ENCODE results near the gene DCBLD2.

Gene DCBLD2, protein sequence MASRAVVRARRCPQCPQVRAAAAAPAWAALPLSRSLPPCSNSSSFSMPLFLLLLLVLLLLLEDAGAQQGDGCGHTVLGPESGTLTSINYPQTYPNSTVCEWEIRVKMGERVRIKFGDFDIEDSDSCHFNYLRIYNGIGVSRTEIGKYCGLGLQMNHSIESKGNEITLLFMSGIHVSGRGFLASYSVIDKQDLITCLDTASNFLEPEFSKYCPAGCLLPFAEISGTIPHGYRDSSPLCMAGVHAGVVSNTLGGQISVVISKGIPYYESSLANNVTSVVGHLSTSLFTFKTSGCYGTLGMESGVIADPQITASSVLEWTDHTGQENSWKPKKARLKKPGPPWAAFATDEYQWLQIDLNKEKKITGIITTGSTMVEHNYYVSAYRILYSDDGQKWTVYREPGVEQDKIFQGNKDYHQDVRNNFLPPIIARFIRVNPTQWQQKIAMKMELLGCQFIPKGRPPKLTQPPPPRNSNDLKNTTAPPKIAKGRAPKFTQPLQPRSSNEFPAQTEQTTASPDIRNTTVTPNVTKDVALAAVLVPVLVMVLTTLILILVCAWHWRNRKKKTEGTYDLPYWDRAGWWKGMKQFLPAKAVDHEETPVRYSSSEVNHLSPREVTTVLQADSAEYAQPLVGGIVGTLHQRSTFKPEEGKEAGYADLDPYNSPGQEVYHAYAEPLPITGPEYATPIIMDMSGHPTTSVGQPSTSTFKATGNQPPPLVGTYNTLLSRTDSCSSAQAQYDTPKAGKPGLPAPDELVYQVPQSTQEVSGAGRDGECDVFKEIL

DNA sequence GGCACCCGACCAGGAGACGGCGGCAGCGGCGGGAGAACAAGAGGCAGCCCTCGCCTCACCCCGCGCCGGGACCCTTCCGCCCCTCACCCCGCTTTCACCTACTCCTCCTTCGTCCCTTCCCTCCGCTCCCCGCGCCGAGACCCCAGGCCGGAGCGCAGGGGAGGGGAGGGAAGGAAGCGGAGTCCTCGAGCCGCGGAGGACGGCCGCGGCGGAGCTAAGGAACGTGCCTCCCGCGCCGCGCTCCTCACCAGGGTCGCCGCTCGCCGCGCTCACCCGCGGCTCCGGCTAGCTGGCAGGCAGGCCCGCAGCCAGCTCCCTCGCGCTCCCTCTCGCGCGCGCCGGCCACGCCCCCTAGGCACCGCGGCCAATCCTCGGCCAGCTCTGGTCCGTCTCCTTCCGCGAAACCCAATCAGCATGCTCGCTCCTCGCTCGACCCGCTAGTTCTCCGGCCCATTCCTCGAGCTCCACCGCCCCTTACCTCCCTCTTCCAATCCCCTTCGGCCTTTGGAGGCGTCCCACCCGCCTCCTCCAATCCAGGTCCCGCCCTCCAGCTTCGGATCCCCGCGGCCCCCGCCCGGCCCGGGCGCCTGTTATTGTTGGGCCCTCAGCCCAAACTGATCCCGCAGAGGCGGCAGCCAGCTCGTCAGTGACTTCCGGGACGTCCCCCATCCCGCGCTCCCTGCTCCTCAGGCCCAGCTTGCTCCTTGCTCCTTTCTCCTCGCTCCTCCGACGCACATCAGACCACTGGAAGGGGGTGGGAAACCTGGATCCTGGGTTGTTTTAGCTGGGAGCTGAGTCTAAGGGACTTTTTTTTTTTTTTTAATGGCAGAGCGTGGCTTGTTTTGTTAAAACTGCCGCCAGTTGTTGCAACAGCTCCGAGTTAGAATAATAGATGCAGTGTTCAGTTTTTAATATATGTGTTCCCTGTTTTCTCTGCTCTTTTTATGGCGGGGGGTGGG is at the start of gene DCBLD2:
DCBLD2 (minus strand) TSS at position 304 of the 959 bp plus-strand sequence. CDS start 369 bp downstream, outside the sequence.
- in situ Hi-C loops (cut with MboI; ENCODE audit: low sequenced_read_pairs), result no loop called here

DNA sequence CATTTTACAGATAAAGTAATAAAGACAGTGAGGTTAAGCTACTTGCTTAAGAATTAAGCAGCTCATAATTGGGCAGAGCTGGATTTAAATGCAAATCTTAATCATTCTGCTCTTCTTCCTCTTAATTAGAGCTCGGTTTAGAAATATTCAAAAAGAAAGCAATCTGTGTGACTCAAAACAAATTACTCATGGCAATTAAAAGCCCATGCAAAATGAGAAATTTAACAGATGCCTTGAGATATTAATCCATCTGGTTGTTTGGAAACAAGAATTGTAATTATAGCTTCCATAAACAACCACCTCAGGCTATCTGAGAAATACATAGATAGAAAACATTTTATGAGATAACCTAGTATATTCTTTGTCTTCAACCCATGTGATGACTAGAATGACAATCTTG is 44.2 kb upstream of the DCBLD2 start:
- H3K4me1 ChIP-seq, result no peaks in the 10 kb centered on the region
- H3K4me3 ChIP-seq, result no peak overlapping the region
- no peaks in the 10 kb centered on the region for H3K36me3 ChIP-seq (replicated peaks)
- H3K27me3 ChIP-seq (ENCODE audit: low read depth), result no peaks in the 10 kb centered on the region
- DNase-seq (ENCODE audit: low spot score in 2 of 2), result no peak
- no peaks in the 10 kb centered on the region for H3K9me3 ChIP-seq
- in situ Hi-C loops (cut with MboI; ENCODE audit: low sequenced_read_pairs), result no loop called here

More for the DNA sequence above, at the start of gene DCBLD2:
- H3K27me3 ChIP-seq (ENCODE audit: low read depth), result no peaks in the 10 kb centered on the region
- H3K4me1 ChIP-seq, result peaks cover 15% of the 10 kb centered on the region
- H3K4me3 ChIP-seq, result peak within 1 kb of the TSS; percentile 84
- H3K9me3 ChIP-seq, result no peaks in the 10 kb centered on the region
- peak; percentile 98 to 99 for DNase-seq (ENCODE audit: low spot score in 2 of 2)
- H3K36me3 ChIP-seq (replicated peaks), result no peaks in the 10 kb centered on the region; the same call in 1 of the 2 replicates

DNA sequence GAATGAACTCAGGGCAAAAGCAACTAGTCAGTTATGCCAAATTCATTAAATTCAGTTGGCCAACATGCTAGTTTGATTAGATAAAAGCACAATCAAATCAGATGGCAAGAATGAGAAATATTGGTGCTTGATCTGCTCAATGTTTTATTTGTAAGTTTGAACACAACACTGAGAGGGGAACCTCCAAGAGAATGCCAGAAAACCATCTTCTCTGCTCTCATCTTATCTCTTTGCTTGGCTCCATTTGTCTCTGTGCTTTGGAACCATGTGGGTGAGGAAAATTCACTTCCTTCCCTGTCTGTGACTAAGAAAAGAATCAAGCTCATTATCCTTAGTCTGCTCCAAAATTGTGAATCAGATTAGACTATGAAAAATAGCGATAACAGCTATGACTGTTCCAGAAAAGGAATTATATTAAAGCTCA is 43.6 kb upstream of the DCBLD2 start:
- in situ Hi-C loops (cut with MboI; ENCODE audit: low sequenced_read_pairs), result no loop called here
- Histone ChIP-seq H3K9me3 (no peaks in the 10 kb centered on the region), H3K36me3 (replicated peaks) (no peaks in the 10 kb centered on the region), H3K27me3 (ENCODE audit: low read depth) (no peaks in the 10 kb centered on the region), H3K4me1 (no peaks in the 10 kb centered on the region), H3K4me3 (no peak overlapping the region)
- DNase-seq (ENCODE audit: low spot score in 2 of 2), result no peak

DNA sequence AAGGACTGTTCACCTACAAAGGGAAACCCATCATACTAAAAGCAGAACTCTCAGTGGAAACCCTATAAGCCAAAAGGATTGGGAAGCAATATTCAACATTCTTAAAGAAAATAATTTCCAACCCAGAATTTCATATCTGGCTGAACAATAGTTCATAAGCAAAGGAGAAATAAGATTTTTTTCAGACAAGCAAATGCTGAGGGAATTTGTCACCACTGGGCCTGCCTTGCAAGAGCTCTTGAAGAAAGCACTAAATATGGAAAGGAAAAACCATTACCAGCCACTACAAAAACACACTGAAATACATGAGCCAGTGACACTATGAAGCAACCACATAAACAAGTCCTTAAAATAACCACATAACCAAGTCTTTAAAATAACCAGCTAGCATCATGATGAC is 28.9 kb upstream of the DCBLD2 start:
- in situ Hi-C loops (cut with MboI; ENCODE audit: low sequenced_read_pairs), result no loop called here
- no peaks in the 10 kb centered on the region for H3K9me3 ChIP-seq

DNA sequence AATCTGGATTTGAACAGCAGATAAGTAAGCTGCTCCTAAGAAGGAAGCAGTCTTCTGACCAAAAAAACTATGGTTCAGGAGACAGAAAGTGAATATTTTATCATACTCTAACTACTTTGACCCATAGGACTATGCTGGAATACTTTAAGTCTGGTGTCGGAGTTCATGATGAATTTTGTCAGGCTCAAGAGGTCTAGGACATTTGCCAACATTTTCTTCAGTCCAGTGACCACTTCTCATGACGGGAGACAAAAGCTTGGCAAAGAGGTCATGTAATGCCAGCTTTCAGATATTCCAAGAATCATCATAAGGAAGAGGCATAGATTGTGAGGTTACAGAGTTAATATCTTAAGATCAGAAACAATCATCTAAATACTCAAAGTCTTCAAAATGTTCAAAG is 20.5 kb upstream of the DCBLD2 start:
- peaks cover 19% of the 10 kb centered on the region for H3K27me3 ChIP-seq (ENCODE audit: low read depth)
- H3K4me1 ChIP-seq, result no peaks in the 10 kb centered on the region
- no peaks in the 10 kb centered on the region for H3K9me3 ChIP-seq
- H3K4me3 ChIP-seq, result no peak overlapping the region
- no peaks in the 10 kb centered on the region for H3K36me3 ChIP-seq (replicated peaks)
- in situ Hi-C loops (cut with MboI; ENCODE audit: low sequenced_read_pairs), result no loop called here
- no peak for DNase-seq (ENCODE audit: low spot score in 2 of 2)

More for the DNA sequence above, 28.9 kb upstream of the DCBLD2 start:
- Histone ChIP-seq H3K36me3 (replicated peaks) (no peaks in the 10 kb centered on the region), H3K27me3 (ENCODE audit: low read depth) (no peaks in the 10 kb centered on the region), H3K4me3 (no peak overlapping the region), H3K4me1 (no peaks in the 10 kb centered on the region)
- DNase-seq (ENCODE audit: low spot score in 2 of 2), result no peak

DNA sequence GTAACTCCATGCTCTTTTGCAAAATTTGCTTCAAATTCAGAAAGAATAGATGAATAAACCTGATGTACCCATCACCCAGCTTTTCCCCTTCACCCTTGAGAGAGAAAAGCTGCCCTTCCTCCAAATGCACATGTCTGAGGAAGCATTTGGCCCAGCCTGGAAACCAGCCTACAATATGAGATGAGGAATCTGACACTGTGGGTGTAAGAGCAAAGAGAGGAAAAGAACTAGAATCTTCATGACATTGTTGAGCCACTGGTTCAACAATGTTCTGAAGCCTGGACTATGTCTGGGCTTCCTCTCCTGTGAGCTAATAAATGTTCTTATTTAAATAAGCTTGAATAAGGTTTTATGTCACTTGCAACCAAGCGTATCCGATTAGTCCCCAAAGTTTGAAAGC is 18.7 kb upstream of the DCBLD2 start:
- no peak for DNase-seq (ENCODE audit: low spot score in 2 of 2)
- Histone ChIP-seq H3K27me3 (ENCODE audit: low read depth) (peaks cover 19% of the 10 kb centered on the region), H3K4me1 (no peaks in the 10 kb centered on the region), H3K9me3 (no peaks in the 10 kb centered on the region), H3K4me3 (no peak overlapping the region), H3K36me3 (replicated peaks) (no peaks in the 10 kb centered on the region)
- in situ Hi-C loops (cut with MboI; ENCODE audit: low sequenced_read_pairs), result no loop called here

DNA sequence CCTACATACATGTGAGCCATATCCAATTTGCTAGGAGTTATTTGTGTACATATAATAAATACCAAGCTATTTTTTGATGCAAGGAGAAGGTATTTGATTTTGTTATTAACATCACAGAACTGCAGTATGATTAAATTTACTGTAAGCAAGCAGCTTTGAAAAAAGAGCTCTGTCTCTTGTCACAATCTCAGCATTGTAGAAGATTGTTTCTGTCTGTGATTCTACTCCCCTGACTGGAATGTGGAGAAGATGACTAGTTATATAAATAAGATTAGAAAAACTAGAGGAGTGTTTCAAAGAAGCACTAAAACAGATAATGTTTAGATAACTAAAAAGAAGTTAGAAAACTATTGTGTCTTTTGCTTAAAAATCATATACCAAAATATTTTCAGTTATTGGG is 17.1 kb upstream of the DCBLD2 start:
- Histone ChIP-seq H3K4me3 (no peak overlapping the region), H3K4me1 (no peaks in the 10 kb centered on the region), H3K9me3 (no peaks in the 10 kb centered on the region), H3K36me3 (replicated peaks) (no peaks in the 10 kb centered on the region), H3K27me3 (ENCODE audit: low read depth) (peaks cover 19% of the 10 kb centered on the region)
- in situ Hi-C loops (cut with MboI; ENCODE audit: low sequenced_read_pairs), result no loop called here
- DNase-seq (ENCODE audit: low spot score in 2 of 2), result no peak

DNA sequence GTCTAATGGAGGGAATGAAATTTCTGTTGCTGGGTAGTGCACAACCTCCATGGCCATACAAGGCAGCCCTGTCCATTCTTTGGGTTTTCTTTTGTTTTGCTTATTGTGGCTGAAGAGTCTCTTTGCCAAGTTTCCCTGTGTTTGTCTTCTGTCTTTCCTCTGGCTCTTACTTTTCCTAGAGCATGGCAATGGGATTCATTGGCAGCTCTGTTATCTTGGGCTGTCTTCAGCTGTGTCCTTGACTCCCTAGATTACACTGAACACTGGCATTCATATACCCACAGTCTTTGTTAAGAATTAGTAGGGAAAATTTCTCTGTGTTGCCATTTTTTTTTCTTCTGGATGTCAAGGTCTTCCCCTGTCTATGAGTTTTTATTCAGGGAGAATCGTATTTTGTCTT is 16.1 kb upstream of the DCBLD2 start:
- in situ Hi-C loops (cut with MboI; ENCODE audit: low sequenced_read_pairs), result no loop called here
- no peaks in the 10 kb centered on the region for H3K9me3 ChIP-seq
- peaks cover 19% of the 10 kb centered on the region for H3K27me3 ChIP-seq (ENCODE audit: low read depth)
- H3K4me1 ChIP-seq, result no peaks in the 10 kb centered on the region
- H3K4me3 ChIP-seq, result no peak overlapping the region
- H3K36me3 ChIP-seq (replicated peaks), result no peaks in the 10 kb centered on the region
- no peak for DNase-seq (ENCODE audit: low spot score in 2 of 2)

DNA sequence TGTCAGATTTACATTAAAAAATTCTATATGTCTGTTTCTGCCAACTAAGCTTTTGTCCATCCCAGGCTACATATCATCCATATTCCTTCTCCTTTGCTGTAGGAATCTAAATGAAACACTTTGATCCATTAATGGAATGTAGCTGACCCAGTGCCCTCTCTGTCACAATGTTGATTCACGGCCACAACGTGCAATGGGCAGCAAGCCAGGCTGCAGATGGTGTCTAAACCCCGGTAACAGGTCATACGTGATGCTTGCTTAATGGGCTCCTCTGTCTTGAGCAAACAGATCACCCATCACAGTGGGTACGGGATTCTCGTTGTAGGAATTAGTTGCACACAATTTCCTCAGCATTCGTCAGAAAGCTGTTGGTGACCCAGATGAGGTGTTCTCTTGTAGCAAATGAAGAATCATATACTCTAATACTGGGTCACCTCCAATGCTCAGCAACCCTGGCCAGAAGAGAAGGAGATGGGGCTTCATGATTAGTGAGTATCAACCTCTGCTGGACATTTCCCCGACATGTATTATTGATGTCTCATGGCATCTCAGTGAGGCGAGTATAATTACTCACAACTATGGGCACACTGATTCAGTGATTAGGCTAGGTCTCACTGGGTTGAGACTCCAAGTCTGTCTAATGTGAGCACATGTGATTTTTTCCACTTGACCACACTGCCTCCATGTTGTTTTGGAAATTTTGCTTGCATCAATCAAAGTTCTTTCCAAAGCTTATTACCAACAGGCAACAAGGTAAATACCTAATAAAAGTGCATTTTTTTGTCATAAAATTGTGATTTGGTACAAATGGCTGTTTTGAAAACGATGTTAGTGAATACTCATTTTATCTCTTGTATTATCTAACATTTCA is 12.9 kb upstream of the DCBLD2 start:
- no peaks in the 10 kb centered on the region for H3K36me3 ChIP-seq (replicated peaks)
- no peak overlapping the region for H3K4me3 ChIP-seq
- H3K27me3 ChIP-seq (ENCODE audit: low read depth), result peaks cover 17% of the 10 kb centered on the region
- no peaks in the 10 kb centered on the region for H3K9me3 ChIP-seq
- no peak for DNase-seq (ENCODE audit: low spot score in 2 of 2)
- no peaks in the 10 kb centered on the region for H3K4me1 ChIP-seq
- in situ Hi-C loops (cut with MboI; ENCODE audit: low sequenced_read_pairs), result no loop called here

DNA sequence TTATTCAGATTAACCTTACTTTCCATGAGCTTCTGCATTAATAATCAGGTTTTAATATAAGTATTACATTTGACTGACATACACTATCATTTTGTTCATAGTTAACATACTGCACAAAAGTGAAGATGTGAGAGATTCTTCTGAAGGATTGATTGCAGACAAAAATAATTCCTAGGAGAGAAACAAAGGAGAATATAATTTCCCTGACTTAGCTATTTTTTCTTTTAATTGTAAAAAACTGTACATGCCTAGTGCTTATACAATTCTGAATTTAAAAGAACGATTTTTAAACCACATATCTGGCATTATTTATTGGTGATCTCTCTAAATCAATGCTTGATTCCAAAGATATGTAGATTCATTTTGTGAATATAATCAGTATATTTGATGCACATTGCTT is 11.0 kb upstream of the DCBLD2 start:
- Histone ChIP-seq H3K4me1 (no peaks in the 10 kb centered on the region), H3K9me3 (no peaks in the 10 kb centered on the region), H3K27me3 (ENCODE audit: low read depth) (peaks cover 2% of the 10 kb centered on the region; the same call in 1 of the 2 replicates), H3K36me3 (replicated peaks) (no peaks in the 10 kb centered on the region), H3K4me3 (no peak overlapping the region)
- no peak for DNase-seq (ENCODE audit: low spot score in 2 of 2)
- in situ Hi-C loops (cut with MboI; ENCODE audit: low sequenced_read_pairs), result no loop called here

DNA sequence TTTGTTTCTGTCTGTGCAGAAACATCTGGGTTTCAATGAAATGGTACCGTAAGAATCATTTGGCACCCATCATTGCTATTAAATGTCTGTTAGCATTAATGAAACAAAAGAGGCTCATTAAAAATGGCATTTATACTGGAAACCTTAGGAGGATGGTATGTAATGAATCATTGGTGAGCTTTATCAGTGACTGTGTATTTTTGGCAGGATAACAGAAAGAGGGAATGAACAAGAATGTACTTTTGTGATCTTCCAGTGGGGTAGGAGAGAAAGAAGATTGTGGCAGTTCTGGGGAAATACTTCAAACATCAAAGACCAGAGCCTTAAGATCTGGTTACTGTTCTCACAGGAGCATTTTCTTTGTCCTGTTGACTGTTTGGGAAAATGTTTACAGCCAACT is 4.7 kb upstream of the DCBLD2 start:
- no peaks in the 10 kb centered on the region; the same call in 1 of the 2 replicates for H3K36me3 ChIP-seq (replicated peaks)
- no peak overlapping the region for H3K4me3 ChIP-seq
- H3K4me1 ChIP-seq, result peaks cover 9% of the 10 kb centered on the region
- peaks cover 2% of the 10 kb centered on the region; the same call in 1 of the 2 replicates for H3K27me3 ChIP-seq (ENCODE audit: low read depth)
- no peak for DNase-seq (ENCODE audit: low spot score in 2 of 2)
- in situ Hi-C loops (cut with MboI; ENCODE audit: low sequenced_read_pairs), result no loop called here
- H3K9me3 ChIP-seq, result no peaks in the 10 kb centered on the region

DNA sequence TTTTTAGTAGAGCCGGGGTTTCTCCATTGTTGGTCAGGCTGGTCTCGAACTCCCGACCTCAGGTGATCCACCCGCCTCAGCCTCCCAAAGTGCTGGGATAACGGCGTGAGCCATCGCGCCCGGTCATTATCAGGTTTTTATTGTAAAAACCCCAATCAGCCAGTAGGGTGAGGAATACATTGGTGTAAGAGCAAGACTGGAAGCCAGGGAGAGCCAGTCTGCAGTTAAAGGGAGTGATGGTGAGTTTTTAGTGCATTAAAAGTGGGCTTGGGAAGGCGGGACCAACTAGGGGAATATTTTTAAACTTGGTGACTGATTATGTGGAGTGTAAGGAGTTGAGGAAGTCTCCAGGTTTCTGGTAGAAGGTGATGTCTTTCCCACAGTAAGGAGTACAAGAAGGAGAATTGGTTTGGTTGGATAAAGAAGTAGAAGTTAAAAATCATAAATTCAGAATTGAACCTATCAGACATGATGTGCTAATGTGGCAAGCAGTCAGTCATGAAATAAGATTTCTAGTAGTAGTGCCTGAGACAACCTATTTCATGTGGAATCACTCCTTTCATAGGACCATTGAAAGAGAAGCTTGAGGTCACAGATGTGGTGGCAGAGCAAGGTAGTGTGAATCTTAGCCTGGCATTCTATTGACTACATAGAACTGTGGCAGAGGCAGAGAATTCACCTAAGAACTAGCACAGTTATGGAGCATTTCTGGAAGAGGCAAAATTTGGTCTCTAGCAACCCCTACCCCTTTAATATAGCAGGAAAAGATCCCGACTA is 2.4 kb upstream of the DCBLD2 start:
- in situ Hi-C loops (cut with MboI; ENCODE audit: low sequenced_read_pairs), result no loop called here
- Histone ChIP-seq H3K4me3 (no peak overlapping the region), H3K36me3 (replicated peaks) (no peaks in the 10 kb centered on the region; the same call in 1 of the 2 replicates), H3K4me1 (peaks cover 15% of the 10 kb centered on the region), H3K27me3 (ENCODE audit: low read depth) (no peaks in the 10 kb centered on the region), H3K9me3 (no peaks in the 10 kb centered on the region)
- no peak for DNase-seq (ENCODE audit: low spot score in 2 of 2)

All from HAP-1 (cell line).